Fibroblast of peridontal ligament (primary cell): ENCODE results near the gene TCF7.

Experiments
- DNase-seq: peaks from one replicate; pipeline ENCODE4 v3.0.0-alpha.2; 2010; ENCODE audit errors: extremely low read depth

The TCF7 gene

GRCh38 chr5:134113902-134114875 lies at the start of gene TCF7:
Gene TCF7, plus strand, starts transcription at chr5:134114681. Its CDS starts 226 bp downstream, at chr5:134114907.
- DNase-seq = peak; percentile 68

- no peak for DNase-seq
These were observed 44.9 kb upstream of the TCF7 start for GRCh38 chr5:134069553-134069952.

GRCh38 chr5:134070725-134071613 lies 43.5 kb upstream of the TCF7 start:
- no peak for DNase-seq

GRCh38 chr5:134071614-134072207 lies 42.8 kb upstream of the TCF7 start:
- DNase-seq = no peak

GRCh38 chr5:134072471-134073210 lies 41.8 kb upstream of the TCF7 start:
- no peak for DNase-seq

GRCh38 chr5:134073404-134073803 lies 41.1 kb upstream of the TCF7 start:
- peak; percentile 39 for DNase-seq

GRCh38 chr5:134075102-134075501 lies 39.4 kb upstream of the TCF7 start:
- no peak for DNase-seq

- no peak for DNase-seq
These were observed 36.4 kb upstream of the TCF7 start for GRCh38 chr5:134077926-134078580.

GRCh38 chr5:134079748-134080581 lies 34.5 kb upstream of the TCF7 start:
- DNase-seq = no peak

- DNase-seq = no peak
These were observed 32.1 kb upstream of the TCF7 start for GRCh38 chr5:134082264-134082992.

- peak; percentile 58 for DNase-seq
These were observed 31.0 kb upstream of the TCF7 start for GRCh38 chr5:134083517-134083916.

- no peak for DNase-seq
These were observed 30.4 kb upstream of the TCF7 start for GRCh38 chr5:134084022-134084565.

GRCh38 chr5:134084570-134084969 lies 29.9 kb upstream of the TCF7 start:
- peak; percentile 19 for DNase-seq

- DNase-seq = no peak
These were observed 29.1 kb upstream of the TCF7 start for GRCh38 chr5:134085411-134085810.

- DNase-seq = peak; percentile 20
These were observed 28.1 kb upstream of the TCF7 start for GRCh38 chr5:134086225-134086942.

- DNase-seq = no peak
These were observed 27.6 kb upstream of the TCF7 start for GRCh38 chr5:134086943-134087305.

GRCh38 chr5:134088291-134088690 lies 26.2 kb upstream of the TCF7 start:
- DNase-seq = peak; percentile 69

GRCh38 chr5:134088994-134089560 lies 25.4 kb upstream of the TCF7 start:
- peak; percentile 19 for DNase-seq
